ENCODE measurements around the gene CLEC3B. TPM values are rescaled to one million over a fixed set of nuclear protein-coding genes. Genes with fewer than 3 reads are reported as not detected.

CLEC3B gene
- total RNA-seq, 4 donors from 2014 or later, result 58.9 to 297 (median 125) TPM

DNA sequence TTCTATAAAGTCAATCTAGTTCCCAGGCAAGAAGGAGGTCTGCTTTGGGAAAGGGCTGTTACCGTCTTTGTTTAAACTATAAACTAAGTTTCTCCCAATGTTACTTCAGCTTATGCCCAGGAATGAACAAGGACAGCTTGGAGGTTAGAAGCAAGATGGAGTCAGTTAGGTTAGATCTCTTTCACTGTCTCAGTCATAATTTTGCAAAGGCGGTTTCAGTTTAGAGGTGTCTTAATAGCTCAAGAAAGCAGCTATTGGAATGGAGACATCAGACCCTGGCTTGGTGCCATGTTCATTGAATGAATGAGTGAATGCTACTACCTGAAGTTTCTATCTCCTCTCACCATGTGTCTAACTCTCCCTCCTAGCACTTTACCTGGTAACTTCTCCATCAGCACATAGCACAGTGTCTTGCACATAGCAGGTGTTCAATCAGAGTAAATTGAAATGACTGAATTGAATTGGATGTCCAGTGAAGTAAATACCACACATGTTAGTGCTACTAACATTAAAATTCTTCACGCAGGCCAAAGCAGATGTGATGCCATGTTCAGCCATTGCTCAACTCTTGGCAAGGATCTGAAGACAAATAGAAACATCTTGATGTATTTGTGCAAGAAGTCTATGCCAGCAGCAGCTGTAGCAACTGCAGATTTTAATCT lies 28.2 kb downstream of the CLEC3B start:
- ATAC-seq (ENCODE audit: low FRiP score), result peak; percentile 74
- DNase-seq (ENCODE audit: low spot score), result no peak
- TF ChIP-seq, protein P1, sequence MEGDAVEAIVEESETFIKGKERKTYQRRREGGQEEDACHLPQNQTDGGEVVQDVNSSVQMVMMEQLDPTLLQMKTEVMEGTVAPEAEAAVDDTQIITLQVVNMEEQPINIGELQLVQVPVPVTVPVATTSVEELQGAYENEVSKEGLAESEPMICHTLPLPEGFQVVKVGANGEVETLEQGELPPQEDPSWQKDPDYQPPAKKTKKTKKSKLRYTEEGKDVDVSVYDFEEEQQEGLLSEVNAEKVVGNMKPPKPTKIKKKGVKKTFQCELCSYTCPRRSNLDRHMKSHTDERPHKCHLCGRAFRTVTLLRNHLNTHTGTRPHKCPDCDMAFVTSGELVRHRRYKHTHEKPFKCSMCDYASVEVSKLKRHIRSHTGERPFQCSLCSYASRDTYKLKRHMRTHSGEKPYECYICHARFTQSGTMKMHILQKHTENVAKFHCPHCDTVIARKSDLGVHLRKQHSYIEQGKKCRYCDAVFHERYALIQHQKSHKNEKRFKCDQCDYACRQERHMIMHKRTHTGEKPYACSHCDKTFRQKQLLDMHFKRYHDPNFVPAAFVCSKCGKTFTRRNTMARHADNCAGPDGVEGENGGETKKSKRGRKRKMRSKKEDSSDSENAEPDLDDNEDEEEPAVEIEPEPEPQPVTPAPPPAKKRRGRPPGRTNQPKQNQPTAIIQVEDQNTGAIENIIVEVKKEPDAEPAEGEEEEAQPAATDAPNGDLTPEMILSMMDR (IDR thresholded peaks at IDR 0.05), result no peak

DNA sequence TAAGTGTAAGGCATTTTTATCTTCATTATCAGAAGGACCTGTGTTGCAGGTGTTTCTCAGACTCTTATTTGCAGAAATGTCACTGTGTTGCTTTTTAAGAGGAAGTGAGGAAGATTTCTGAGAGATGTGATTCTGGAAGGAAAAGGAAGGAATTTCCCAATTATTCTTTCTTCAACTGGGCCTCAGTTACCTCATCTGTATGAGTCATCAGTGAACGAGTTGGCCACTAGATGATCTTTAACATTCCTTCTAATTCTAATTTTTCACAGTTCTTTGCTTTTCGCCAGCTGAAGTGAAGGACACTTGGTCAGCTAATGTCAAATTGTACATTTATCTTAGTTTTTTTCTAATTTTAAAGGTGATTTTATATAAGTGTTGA lies 28.9 kb downstream of the CLEC3B start:
- no peak for DNase-seq (ENCODE audit: low spot score)
- TF ChIP-seq, protein P1 (IDR thresholded peaks at IDR 0.05), result no peak
- peak; percentile 70 for ATAC-seq (ENCODE audit: low FRiP score)

DNA sequence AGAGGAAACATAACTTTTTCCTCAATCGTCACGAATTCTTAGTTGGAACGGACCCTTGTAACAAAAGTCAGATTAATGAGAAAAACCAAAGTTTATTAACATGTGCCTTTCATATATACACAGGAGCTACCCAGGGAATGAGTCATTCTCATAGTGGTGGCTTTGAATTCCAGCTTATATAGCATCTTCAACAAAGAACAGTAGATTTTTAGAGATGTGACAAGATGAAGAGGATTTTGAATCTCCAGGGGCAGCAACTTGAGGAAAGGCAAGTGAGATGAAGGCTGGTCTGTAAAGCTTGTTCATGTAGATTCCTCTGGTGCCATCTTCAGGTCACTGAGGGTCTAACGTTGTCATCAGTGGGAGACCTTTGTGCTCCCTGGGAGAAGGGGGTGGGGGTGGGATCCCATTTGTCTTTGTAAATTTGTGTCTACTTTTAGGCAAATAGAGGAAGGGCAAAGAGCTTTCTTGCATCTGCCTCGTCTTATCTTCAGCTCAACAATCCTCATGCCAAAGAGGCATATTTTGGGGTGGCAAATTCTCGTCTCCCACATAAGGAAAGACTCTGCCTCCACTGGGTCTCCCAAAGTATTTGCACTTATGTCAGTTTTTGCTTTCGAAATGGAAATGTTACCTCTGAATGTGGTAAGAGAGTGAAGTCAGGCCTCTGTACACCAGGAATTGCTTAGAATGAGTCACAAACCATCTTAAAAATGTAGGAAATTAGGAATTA lies 29.5 kb downstream of the CLEC3B start:
- ATAC-seq (ENCODE audit: low FRiP score) (peak; percentile 58), DNase-seq (ENCODE audit: low spot score) (no peak)
- TF ChIP-seq, protein P1 (IDR thresholded peaks at IDR 0.05), result no peak

DNA sequence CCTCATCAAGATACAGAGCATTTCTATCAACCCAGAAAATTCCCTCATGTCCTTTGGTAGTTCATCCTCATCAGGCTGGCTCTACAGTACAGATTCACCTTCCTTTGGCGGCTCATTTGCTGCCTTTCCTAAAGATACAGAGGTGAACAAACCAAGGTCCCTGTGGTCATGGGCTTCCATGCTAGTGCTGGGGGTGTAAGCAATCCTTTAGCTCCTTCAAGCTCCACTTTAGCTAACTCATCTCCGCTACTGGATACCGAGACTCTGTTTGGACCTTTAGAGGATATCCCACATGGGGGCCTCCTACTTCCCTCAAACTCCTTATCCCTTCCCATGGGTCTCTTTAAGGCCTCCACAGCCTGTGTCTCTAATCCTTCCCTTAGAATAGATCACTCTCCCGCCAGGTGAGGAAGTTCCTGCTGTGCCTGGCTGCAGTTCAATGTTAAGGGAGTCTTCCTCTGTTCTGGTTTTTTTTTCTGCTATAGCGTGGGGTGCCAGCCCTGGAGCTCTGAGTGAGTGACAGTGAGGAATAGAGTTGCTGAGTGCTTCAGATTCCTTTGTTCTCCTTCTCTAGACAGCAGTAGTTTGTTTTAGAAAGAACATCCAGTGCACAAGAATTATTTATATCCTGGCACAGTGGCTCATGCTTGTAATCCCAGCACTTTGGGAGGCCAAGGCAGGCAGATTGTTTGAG lies 30.7 kb downstream of the CLEC3B start:
- TF ChIP-seq, protein P1 (IDR thresholded peaks at IDR 0.05), result no peak
- ATAC-seq (ENCODE audit: low FRiP score) (no peak), DNase-seq (ENCODE audit: low spot score) (no peak)

DNA sequence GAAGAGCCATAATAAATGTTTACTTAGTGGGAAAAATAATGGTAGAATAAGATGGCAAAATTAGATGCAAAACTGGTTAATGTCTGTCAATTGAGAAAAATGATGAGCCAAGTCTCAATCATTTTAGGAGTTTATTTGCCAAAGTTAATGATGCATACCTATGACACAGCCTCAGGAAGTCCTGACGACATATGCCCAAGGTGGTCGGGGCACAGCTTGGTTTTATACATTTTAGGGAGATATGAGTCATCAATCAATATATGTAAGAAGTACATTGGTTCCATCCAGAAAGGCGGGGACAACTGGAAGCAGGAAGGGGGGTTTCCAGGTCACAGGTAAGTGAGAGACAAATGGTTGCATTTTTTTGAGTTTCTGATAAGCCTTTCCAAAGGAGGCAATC lies 31.5 kb downstream of the CLEC3B start:
- TF ChIP-seq, protein P1 (IDR thresholded peaks at IDR 0.05), result no peak
- no peak for ATAC-seq (ENCODE audit: low FRiP score)
- DNase-seq (ENCODE audit: low spot score), result no peak

DNA sequence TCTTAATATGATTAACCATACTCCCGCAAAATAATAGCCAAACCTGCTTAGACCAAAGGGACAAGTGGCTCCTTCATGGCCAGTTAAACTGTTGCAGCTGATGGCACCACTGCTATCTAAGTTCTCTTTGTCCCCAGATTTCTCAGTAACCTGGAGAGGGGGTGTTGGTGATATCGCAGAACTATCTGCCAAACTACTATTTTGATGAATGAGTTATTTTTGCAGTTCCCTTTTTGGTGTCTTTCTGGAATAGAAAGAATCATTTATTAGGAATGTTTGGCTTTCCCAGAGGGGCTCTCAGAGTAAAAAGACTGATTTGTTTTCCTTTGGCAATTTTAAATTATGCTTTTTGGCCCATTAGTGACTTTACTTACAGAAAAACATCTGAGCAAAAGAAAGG lies 33.0 kb downstream of the CLEC3B start:
- TF ChIP-seq, protein P1 (IDR thresholded peaks at IDR 0.05), result no peak
- ATAC-seq (ENCODE audit: low FRiP score), result no peak
- no peak for DNase-seq (ENCODE audit: low spot score)
